Right cardiac atrium (tissue), 5 donors: ENCODE data around the gene GAL3ST3. TPM values are rescaled to one million over a fixed set of nuclear protein-coding genes. Genes with fewer than 3 reads are reported as not detected.

ENCODE experiments used
- ATAC-seq, 2 donors: fragments of 200-7000 bp; cut with Tn5 transposase; one replicate each; pipeline versions ENCODE4 v1.8.0 to v1.9.1; 2020; ENCODE audit warnings: moderate library complexity in 2 of 2, mild to moderate bottlenecking in 1 of 2
- DNase-seq, 3 donors: peaks; one replicate each; pipeline ENCODE4 v3.0.0-alpha.2; 2020
- H3K27ac ChIP-seq: one replicate; pipeline ENCODE4 v1.5.1; 2013; ENCODE audit warnings: mild to moderate bottlenecking, low read length, control low read depth, moderate library complexity
- H3K27me3 ChIP-seq: one replicate; pipeline ENCODE4 v1.6.1; 2013; ENCODE audit not compliant: control insufficient read depth, insufficient read depth
- H3K4me1 ChIP-seq: one replicate; pipeline ENCODE4 v1.6.1; 2013; ENCODE audit warnings: low read length; ENCODE audit not compliant: control insufficient read depth, insufficient read depth
- H3K4me3 ChIP-seq: one replicate; pipeline ENCODE4 v1.5.1; 2013; ENCODE audit warnings: low read length, control low read depth
- H3K9me3 ChIP-seq: one replicate; pipeline ENCODE4 v1.6.1; 2013; ENCODE audit warnings: low read length; ENCODE audit not compliant: control insufficient read depth
- WGBS: extraction: QIAGEN DNeasy Blood & Tissue Kit; methylation state at CpG from one replicate; pipeline ENCODE4 v1.1.7; 2013; 5-methylcytosine and 5-hydroxymethylcytosine counted together
- intact Hi-C, 4 donors: fragments of 100-400 bp; cut with DNase I; formaldehyde crosslinking; loops; one replicate each; pipeline versions ENCODE4 v1.11.0 to v1.14.0; 2022 to 2023
- polyA plus RNA-seq: library from polyadenylated mRNA; stranded (reverse); fragments of 200-250 nt; gene quantifications from one replicate; pipeline ENCODE4 v1.2.3, GENCODE V29; 2013
- total RNA-seq, 4 donors: library from RNA; stranded (reverse); fragmentation: NEBNext Ultra II Directional; extraction: Animal tissue kit (Norgen Biotek cat#: 25700); gene quantifications; one replicate each; pipeline ENCODE4 v1.2.1, GENCODE V29; 2021
- donor health status: healthy with polysubstance abuse.
- donor health status: DM: no; HTN: yes; CAD: no.
- donor health status: DM: no; HTN: no; CAD: no.
- donor health status: DM: no; HTN: yes; CAD: no; lungs with severe emphysema.
- donor health status: DM: yes; HTN: yes; CAD: no.

GAL3ST3 gene
- total and polyA plus RNA-seq, 5 donors: 8.9 to 13.6 (median 11.3) TPM

DNA sequence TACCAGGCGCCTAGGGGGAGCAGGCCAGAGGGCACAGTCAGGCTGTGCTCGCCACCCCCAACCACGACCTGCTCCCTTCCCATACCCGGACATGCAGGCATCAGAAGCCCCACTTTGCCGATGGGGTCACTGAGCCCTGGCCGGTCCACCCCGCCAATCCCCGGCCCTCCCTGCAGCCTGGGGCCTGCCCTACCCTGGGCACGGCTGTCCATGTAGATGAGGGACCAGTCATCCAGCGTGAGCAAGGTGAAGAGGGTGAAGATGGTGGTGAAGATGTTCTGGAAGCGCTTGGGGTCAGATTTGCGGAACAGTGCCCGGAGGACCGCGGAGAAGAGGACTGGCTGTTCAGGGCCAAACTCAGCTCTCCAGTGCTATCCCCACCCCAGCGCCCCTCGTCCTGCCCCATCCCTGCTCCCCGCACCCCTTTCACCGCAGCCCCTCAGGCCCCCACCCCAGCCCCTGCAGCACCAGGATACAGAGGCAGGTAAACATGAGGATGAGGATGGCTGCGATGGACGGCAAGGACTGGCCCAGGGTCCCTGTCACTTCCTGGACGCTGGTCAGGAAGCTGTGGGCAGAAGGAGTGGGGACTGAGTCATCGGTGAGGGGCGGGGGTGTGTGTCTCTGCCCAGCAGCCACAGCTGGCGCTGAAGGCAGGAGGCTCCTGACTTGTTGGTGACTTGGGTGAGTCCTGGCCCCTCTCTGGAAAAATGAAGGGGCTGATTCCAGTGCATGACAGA, 28.2 kb downstream of the GAL3ST3 start:
- H3K27ac ChIP-seq: no peak overlapping the region
- H3K4me3 ChIP-seq: no peak overlapping the region
- intact Hi-C loops: no loop called here
- WGBS: 81% methylated on average over 25 of the region's 25 CpGs
- H3K4me1 ChIP-seq: no peaks in the 10 kb centered on the region
- H3K9me3 ChIP-seq: no peaks in the 10 kb centered on the region
- no peaks in the 10 kb centered on the region for H3K27me3 ChIP-seq
- DNase-seq (no peak), ATAC-seq (peak in 1 of 2 donors; percentile 10)

DNA sequence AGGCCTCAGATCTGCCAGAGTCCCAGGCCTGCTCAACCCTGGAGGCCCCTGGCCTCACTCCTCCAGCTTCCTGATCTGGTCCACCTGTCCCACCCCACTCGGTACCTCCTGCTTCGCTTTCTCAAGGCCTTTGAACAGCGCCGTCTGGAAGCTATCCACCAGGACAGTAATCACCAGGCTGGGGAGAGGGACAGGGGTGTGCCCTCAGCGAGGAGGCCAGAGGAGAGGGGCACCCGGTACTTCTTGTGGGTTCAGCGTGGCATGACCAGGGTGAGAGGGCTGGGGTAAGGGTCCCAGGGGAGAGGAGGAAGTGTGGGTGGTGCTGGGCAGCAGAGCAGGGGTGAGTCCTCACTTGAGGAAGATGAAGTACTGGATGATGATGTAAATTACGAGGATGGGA, 28.7 kb downstream of the GAL3ST3 start:
- no peak for ATAC-seq
- Histone ChIP-seq H3K9me3 (no peaks in the 10 kb centered on the region), H3K27ac (no peak overlapping the region), H3K4me1 (no peaks in the 10 kb centered on the region), H3K4me3 (no peak overlapping the region), H3K27me3 (no peaks in the 10 kb centered on the region)
- intact Hi-C loops: no loop called here
- DNase-seq: no peak
- WGBS: 72% methylated on average over 8 of the region's 8 CpGs

- no peaks in the 10 kb centered on the region for H3K27me3 ChIP-seq
- ATAC-seq (no peak), DNase-seq (no peak)
- no peak overlapping the region for H3K27ac ChIP-seq
- H3K9me3 ChIP-seq: no peaks in the 10 kb centered on the region
- 77% methylated on average over 4 of the region's 4 CpGs for WGBS
- no peak overlapping the region for H3K4me3 ChIP-seq
- intact Hi-C loops: no loop called here
- H3K4me1 ChIP-seq: no peaks in the 10 kb centered on the region
Observed at GRCh38 chr11:66017321-66017720, 31.6 kb downstream of the GAL3ST3 start.

DNA sequence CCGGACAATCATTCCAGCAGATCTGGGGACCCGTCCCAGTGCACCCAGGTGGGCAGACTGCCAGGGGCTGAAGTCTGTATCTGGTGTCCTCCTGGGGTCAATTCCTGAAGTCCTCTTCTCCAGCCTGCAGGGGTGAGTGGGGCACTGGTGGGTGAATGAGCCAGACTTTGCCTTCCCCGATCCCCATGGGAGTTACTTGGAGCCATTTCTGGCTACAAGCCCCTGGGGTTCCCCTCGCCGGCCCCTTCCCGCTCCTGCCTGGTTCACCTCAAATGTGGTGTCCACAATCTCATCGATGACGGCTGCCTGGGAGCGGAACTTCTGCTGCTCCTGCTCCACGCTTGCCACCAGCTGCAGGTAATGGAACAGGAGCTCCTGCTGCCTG, 32.2 kb downstream of the GAL3ST3 start:
- Histone ChIP-seq H3K4me1 (no peaks in the 10 kb centered on the region), H3K27ac (no peak overlapping the region), H3K27me3 (no peaks in the 10 kb centered on the region), H3K4me3 (no peak overlapping the region), H3K9me3 (no peaks in the 10 kb centered on the region)
- DNase-seq (no peak), ATAC-seq (no peak)
- 81% methylated on average over 10 of the region's 10 CpGs for WGBS
- intact Hi-C loops: no loop called here

- DNase-seq: no peak
- intact Hi-C loops: no loop called here
- Histone ChIP-seq H3K4me3 (no peak overlapping the region), H3K27me3 (no peaks in the 10 kb centered on the region), H3K9me3 (no peaks in the 10 kb centered on the region), H3K27ac (no peak overlapping the region), H3K4me1 (no peaks in the 10 kb centered on the region)
- WGBS: 73% methylated on average over 18 of the region's 18 CpGs
- peak in 1 of 2 donors; percentile 6 for ATAC-seq
Observed at GRCh38 chr11:66015936-66016792, 32.8 kb downstream of the GAL3ST3 start.

DNA sequence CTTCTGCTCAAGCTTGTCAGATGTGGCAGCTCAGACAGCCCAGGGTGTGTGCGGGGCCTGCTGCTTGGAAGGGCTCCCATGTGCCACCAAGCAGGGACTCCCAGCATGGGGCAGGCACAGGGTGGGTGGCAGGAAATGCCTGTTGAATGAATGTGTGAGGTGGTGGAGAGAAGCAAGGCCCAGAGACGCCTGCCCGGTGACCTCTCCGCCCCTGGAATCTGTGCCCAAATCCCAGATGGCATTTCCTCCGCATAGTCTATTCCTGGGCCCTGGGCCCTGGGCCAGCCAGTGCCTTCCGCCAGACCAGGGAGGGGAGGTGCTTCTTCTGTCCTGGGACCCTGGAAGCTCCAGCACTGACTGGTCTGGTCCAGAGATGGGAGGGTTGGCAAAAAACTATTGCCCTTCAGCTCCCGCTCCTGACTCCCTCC, 33.5 kb downstream of the GAL3ST3 start:
- H3K4me1 ChIP-seq: no peaks in the 10 kb centered on the region
- WGBS: 46% methylated on average over 7 of the region's 7 CpGs
- no peaks in the 10 kb centered on the region for H3K9me3 ChIP-seq
- no peak overlapping the region for H3K4me3 ChIP-seq
- DNase-seq (peak in 1 of 3 donors; percentile 40), ATAC-seq (peak; percentile 59 to 60)
- no peak overlapping the region for H3K27ac ChIP-seq
- intact Hi-C loops: no loop called here
- H3K27me3 ChIP-seq: no peaks in the 10 kb centered on the region

GRCh38 chr11:66014804-66015453, 34.0 kb downstream of the GAL3ST3 start:
- Histone ChIP-seq H3K27ac (no peak overlapping the region), H3K4me1 (no peaks in the 10 kb centered on the region), H3K4me3 (no peak overlapping the region), H3K9me3 (no peaks in the 10 kb centered on the region), H3K27me3 (no peaks in the 10 kb centered on the region)
- WGBS: 75% methylated on average over 6 of the region's 6 CpGs
- no peak for DNase-seq
- intact Hi-C loops: no loop called here
- ATAC-seq: no peak

DNA sequence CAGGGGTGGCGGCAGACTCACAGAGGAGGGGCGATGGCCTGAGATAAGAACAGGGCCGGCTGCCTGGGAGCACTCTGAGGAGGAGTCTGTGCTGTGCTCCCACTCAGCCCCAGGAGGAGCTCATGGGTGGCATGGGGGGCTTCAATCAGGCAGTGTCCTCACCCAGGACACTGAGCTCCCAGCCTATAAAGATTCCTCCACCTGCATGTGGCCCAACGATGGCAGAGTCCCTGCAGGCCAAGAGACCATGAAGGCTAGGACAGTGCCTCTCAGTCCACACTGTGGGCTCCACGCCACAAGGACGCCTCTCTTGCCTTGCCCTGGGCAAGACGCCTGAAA, 35.2 kb downstream of the GAL3ST3 start:
- no peak overlapping the region for H3K4me3 ChIP-seq
- DNase-seq (no peak), ATAC-seq (no peak)
- 60% methylated on average over 7 of the region's 7 CpGs for WGBS
- no peaks in the 10 kb centered on the region for H3K9me3 ChIP-seq
- H3K27me3 ChIP-seq: no peaks in the 10 kb centered on the region
- intact Hi-C loops: no loop called here
- no peaks in the 10 kb centered on the region for H3K4me1 ChIP-seq
- H3K27ac ChIP-seq: no peak overlapping the region

DNA sequence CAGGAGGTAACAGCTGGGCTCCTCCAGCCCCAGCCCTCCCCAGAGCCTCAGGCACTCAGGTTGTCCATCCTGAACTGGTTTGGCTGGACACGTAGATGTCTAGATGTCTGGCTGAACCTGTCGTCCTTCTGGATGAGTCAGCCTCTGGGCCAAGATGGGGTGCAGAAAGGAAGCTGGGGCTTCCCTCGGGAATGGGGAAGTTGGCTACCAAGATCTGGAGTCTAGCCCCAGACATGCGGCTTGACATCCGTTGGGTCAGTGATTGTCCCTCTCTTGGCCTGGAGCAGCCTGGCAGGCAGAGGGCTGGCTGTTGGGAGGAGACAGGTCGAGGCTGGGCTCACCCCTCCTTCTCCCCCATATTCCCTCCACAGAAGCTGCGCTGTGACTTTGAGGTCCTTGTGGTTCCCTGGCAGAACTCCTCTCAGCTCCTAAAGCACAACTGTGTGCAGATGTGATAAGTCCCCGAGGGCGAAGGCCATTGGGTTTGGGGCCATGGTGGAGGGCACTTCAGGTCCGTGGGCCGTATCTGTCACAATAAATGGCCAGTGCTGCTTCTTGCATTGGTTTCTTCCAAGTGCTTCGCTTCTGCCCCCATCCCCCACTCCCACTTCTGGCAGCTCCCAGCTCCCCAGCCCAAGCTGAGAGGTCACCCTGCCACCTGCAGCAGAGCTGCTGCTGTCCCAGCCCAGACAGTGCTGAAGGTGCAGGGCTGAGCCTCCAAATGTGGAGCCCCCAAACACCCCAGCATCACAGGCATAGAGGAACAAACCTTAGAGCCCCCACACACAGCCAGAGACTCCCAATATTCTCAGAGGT, 35.8 kb downstream of the GAL3ST3 start:
- Histone ChIP-seq H3K9me3 (no peaks in the 10 kb centered on the region), H3K4me3 (no peak overlapping the region), H3K27me3 (no peaks in the 10 kb centered on the region), H3K4me1 (no peaks in the 10 kb centered on the region), H3K27ac (no peak overlapping the region)
- DNase-seq: no peak
- WGBS: 54% methylated on average over 12 of the region's 12 CpGs
- intact Hi-C loops: no loop called here
- ATAC-seq: no peak

- DNase-seq: no peak
- ATAC-seq: no peak
- no peak overlapping the region for H3K27ac ChIP-seq
- no peak overlapping the region for H3K4me3 ChIP-seq
- no peaks in the 10 kb centered on the region for H3K27me3 ChIP-seq
- no peaks in the 10 kb centered on the region for H3K9me3 ChIP-seq
- H3K4me1 ChIP-seq: no peaks in the 10 kb centered on the region
- 58% methylated on average over 12 of the region's 12 CpGs for WGBS
- intact Hi-C loops: no loop called here
Observed at GRCh38 chr11:66012371-66012945, 36.5 kb downstream of the GAL3ST3 start.
